GM18499 (cell line): ENCODE measurements around the gene CDCA4.
A peak's percentile ranks its signal among the peaks of the same experiment; 100 is the strongest.

Experiments used
- ATAC-seq: cut with Tn5 transposase; IDR thresholded peaks from one replicate; pipeline ENCODE4 v1.9.1; 2021; ENCODE audit warnings: moderate number of reproducible peaks; ENCODE audit not compliant: insufficient read depth, unreplicated experiment

CDCA4 gene

DNA sequence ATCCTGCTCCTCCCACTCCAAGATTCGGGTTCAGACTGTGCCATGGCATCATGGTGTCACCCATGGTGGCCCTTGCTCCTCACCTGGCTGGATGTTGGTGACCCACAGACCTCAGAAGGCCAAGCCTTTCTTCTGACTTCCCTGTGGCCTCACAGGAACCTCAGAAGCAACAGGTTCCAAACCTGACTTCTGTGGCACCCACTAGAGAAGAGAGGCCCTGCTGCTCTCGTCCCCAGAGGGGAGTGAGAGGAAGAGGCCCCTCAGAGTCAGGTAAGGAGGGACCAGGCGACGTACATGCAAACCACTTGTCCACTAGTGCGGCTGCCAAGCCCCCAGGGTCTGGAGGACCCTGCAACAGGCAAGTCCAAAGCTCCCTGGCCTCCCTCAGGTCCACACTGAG is 24.9 kb downstream of the CDCA4 start:
- no peak for ATAC-seq

DNA sequence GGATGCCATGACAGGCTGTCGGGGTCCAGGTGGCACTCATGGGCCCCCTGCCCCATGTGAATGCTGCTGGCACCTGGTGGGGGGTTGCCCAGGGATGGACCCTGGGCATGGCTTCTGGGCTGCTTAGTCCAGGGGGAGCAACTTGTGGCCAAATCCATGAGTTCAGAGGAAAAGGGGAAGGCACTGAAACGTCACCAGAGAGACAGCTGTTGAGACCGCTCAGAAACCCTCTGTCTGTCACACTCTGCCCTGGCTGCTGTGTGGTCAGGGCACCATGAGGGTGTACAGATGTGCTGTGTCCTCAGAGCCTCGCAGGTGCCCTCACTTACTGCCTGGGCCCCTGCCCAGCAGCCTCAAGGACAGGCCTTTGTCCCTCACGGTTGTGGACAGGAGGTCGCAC is 25.9 kb downstream of the CDCA4 start:
- ATAC-seq: no peak

DNA sequence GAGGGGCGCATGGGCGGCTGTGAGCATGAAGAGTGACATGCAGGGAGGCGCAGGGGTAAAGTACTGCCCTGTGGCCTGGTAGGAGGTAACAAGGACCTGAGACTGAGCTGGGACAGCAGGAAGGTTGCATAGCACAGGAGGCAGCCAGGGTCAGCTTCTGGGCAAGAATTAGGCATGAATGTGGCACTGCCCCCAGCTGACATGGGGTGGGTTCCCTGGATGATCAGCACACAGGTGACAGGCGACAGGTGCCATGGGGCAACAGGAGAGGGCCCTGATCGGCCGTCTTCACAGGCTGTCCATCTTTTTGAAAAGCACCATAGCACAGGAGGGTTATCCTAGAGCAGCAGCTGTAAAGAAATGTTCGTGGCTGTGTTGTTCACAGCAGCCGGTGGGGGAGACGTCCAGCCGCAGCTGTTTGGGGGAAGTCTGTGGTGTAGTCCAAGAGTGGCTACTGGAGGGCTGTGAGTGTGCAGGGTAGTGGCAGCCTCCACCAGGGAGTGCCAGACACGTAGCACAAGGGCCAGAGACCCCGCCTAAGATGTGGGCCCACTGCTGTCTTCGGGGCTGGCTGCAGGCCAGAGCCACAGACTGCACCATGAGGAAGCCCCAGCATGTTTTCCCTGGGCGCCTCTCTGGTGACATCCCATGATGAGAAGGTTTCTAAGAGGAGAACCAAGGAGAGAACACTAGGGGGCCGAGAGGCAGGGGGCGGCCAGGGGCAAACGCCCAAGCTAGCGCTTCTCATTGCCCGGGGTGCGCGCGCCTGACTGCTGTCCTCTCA is 26.9 kb downstream of the CDCA4 start:
- ATAC-seq: no peak

DNA sequence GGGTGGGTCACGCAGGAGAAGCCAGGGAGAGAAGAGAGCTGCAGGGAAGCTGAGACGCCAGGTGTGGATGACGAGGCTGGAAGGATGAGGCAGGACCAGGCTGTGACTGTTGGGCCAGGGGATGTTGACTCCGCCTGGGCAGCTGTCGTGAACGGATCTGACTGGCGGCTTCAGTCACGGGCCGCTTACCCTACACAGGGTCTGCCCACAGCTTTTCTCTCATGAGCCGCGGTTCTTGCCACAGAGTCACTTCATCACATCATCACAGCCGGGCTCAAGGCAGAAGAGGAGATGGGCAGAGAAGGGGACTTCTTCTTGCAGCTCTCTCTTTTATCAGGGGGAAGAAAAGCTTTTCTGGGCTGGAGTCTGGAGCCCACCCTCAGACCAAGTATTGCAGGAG is 27.6 kb downstream of the CDCA4 start:
- ATAC-seq: no peak

DNA sequence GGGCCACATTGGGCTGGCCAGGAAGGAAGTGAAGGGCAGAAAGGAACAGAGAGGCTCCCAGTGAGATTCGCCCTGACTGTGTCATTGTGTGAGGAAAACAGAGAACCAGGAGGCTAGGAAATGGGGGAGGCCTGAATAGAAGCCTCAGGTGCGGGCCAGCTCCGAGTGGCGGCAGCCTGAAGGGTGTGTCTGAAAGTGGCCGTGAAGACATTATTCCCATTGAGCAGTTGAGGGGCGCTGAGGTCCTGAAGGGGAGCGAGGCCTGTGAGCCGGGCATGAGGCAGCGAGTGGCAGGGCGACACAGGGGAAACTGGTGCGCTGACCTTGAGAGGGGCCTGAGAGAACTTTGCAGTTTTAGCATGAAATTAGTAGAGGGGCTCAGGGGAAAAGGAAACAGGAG is 28.4 kb downstream of the CDCA4 start:
- no peak for ATAC-seq

DNA sequence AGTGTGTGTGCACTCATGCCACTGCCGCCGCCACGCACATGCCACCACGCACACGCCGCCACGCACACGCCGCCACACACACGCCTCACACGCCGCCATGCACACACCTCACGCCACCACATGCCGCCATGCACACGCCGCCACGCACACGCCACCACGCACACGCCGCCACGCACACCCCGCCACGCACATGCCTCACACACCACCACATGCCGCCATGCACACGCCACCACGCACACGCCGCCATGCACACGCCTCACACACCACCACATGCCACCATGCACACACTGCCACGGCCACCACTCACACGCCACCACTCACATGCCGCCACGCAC is 29.0 kb downstream of the CDCA4 start:
- ATAC-seq: no peak

DNA sequence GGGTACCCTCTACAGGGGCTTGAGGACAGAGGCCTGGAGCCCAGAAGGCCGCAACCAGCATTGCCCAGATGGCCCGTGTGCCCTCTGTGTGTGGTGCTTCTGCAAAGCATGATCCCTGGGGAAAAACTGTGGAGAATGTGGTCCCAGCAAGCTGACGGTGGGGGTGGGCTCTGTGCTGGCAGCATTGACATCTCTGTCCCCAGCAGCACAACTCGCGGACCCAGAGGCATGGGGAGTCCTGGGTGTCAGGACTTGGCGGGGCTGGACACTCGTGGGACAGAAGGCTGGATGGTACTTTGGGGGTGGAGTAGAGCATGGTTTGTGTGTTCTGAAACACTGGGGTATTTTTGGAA is 31.0 kb downstream of the CDCA4 start:
- ATAC-seq: no peak

DNA sequence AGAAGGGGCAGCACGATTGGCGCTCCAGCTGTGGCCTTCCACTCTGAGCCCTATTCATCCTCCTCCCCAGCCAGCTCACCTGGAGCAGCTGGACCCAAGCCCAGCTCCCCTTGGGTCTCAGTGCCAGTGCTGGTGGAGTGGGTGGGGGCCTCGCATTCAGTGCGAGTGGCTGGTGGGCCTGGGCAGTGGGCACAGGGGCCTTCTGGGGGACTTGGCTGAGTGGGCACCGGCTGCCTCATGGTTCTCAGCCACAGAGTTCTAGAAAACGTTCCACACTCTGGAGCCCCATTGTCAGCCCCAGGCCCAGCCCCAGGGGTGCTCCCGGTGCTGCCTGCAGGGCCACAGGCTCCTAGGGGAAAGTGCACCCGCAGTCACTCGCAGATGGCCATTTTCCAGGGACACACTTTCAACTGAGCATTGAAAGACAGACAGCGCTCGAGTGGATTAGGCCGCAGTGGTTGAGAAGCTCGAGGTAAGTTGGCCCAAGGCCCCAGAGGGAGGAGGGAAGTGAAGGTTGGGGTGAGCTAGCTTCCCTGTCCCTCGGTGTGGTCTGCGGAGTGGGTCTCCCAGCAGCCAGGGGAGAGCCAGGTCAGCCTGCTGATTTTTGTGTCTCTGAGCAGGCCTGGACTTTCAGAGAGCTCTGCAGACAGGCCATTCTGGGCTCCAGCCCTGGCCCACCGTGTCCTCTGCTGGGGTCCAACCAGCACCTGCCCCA is 31.5 kb downstream of the CDCA4 start:
- no peak for ATAC-seq

DNA sequence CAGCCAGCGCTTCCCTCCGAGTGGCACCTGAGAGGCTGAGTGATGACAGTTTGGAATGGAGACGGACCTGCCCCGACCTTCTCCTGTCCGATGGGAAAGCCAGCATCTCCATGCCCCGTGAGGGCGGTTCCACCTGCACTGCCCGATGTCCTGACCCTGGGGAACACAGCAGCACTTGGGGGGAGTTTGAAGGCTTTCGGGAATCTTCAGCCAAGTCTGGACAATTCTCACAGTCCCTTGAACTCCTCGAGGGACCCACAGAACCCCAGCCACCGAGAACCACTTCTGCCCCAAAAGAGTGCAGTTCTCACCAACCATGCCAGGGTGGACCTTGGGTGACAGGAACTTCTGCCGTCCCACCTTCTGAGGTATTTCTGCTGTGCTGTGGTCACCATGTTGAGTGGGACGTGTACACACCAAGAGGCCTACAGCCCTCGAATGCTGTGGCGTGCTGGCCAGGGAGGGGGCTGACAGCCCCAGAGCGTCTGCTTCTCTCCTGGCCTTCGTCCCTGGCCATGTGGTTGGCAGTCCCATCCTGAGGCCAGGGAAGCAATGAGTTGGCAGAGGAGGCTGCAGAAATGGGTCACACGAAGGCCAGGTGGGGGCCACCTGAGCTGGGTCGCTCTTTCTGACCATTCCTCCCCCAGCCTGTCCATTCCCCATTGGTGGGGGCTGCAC is 34.3 kb downstream of the CDCA4 start:
- ATAC-seq: no peak

DNA sequence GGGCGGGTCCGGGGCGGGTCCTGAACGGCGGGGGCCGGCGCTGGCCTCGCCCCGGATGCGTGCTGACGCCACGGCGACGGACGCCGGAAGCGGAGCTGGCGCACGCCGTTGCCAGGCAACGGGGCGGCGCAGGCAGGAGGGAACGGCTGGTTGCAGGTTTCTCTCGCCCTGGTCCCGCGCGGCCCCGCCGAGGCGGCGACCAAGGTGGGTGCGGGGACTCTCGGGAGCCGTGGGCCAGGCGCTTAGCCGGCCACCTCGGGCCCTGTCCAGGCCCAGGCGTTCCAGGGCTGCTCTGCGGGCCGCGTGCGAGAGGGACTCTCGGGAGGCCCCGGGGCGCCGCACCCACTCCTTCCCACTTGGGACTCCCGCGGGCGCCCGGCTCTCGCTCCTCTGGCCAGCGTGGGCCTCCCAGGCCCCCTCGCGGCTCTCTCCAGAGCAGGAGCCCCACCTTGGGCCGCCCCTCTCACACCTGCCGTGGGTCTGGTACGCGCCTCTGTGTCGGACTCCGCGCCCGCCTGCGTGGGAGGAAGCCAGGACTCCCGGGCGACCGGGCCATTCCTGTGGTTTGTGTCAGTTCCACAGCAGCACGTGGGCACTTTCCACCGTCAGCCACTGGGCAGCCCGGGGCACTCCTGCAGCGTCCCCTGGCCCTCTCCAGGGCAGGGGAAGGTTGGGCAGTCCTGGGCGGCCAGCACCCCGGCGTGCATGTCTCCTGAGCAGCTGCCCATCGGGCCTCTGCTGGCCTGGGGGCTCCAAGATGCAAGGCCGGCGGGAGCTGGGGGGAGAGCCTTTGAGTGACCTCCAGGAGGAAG is 35.0 kb downstream of the CDCA4 start, which contains the start of gene CLBA1:
TSS of gene CLBA1 (plus strand) at position 114 of the 812 bp plus-strand sequence. CDS start at position 758, 644 bp downstream.
- peak; percentile 69 for ATAC-seq

DNA sequence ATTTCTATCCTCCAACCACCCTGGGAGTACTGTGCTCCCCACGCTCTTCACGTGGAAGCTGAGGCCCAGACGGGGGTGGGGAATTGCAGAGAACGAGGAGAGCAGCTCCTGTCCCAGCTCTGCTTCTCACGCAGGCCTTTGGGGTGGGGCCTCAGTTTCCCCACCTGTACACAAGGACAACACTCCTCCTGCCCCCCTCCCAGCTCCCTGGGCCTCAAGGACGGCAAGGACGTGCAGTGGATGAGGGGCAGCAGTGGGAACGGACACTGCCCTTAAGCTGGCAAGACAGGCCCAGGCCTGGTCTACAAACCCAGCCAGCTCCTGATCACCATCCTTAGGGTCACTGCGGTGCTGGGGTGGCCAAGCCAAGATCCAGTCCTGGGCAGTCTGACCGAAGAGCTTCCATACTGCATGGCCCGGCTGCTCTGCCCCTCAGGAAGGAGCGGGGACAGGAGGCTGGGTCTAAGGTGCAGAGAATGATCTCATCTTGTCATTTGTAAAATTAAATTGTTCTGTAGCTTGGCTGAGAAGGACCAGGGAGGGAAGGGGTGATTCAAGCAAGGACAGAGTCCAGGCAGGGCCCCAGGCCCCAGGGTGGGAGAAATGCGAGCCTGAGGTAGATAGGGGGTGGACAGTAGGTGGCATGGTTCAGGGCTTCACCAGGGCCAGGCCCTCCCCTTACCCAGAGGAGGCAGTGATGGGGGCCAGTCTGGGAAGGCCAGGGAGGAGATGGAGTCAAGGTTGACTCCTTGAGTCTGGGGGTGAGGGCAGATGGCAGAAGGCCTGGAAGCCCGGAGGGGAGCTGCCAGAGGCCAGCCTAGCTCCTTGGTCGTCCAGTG is 36.6 kb downstream of the CDCA4 start:
- no peak for ATAC-seq

DNA sequence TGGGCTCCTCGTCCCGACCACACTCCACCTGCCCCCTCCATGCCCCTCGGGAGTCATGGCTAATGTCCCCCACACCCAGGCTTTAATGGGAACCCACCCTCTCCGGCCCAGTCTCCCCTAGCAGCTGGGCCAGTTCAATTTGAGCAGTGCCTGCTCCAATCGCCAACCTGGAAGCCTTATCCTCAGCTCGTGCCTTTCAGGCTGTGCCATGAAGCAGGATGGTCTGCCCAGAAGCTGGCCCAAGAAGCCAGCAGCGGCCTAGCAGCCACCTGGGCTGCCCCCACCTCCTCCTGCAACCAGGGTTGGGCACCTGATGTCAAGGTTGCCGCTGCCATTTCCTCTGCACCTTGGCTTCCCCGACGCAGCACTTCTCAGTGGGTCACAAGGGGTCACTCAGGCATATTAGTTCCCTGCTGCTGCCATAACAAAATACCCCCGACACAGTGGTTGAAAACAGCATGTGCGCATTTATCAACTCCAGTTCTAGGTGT is 37.6 kb downstream of the CDCA4 start:
- no peak for ATAC-seq

DNA sequence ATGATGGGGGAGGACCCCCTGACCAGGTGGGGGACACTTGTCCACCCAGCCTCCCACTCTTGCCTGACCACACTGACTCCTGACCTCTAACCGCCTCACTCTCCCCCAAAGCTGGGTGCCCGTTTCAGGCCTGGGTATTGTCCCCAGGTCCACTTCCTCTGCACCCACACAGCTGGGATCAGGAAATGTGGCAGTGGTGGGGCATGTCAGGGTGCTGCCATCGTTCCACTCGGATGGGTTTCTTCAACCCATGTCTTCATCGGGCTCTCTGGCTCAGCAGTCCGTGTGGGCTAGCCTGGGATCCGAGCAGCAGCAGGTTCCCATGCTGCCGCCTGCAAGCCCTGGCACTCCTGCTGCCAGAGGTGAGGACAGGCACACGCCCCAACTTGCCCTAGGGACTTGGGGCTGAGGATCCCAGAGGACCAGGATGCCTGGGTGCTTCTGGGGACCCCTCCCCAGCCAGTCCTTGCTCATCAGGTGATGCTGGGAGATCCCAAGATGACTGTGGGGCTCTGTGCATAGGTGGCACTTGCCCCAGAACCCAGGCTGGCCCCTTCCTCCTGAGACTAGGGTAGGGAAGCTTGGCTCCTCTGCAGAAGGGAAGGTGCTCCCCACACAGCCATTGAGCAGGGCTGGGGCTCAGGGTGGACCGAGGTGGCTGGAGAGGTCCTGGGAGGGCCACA is 38.2 kb downstream of the CDCA4 start:
- no peak for ATAC-seq

DNA sequence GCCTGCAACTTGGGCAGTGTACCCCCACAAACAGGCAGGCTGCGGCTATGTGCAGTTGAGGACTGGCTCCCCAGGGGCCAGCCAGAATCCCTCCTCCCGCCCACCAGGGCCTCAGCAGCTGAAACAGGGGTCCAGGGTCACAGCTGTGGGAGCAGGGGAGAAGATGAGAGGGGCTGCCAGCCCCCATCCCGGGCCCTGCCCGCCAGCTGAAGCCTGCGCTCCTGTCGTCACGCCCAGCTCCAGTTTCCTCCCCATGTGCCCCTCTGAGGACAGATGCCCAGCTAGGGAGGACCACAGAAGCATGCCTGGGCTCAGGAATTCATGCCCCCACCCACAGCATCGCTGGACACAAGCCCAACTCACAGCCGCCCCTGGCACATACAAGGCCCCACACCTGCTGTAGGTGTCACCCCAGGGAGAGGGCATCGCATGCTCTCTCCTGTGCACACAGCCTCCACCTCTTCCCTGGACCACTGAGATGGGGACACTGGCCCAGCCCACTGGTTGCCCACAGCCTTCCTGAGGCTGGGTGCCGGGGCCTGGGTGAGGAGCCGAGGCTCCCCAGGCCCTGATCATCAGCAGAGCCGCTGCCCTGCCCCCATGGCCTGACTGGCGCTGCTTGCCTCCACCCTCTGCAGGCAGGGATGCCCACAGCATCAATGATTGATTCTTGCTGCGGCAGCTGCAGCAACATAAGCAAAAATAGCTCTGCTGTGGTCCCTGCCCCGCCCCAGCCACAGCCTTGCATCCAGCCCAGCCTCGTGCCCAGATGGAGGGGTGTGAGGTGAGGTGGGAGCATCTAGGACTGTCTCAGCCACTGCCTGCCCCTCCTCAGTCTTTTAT is 39.0 kb downstream of the CDCA4 start:
- no peak for ATAC-seq

DNA sequence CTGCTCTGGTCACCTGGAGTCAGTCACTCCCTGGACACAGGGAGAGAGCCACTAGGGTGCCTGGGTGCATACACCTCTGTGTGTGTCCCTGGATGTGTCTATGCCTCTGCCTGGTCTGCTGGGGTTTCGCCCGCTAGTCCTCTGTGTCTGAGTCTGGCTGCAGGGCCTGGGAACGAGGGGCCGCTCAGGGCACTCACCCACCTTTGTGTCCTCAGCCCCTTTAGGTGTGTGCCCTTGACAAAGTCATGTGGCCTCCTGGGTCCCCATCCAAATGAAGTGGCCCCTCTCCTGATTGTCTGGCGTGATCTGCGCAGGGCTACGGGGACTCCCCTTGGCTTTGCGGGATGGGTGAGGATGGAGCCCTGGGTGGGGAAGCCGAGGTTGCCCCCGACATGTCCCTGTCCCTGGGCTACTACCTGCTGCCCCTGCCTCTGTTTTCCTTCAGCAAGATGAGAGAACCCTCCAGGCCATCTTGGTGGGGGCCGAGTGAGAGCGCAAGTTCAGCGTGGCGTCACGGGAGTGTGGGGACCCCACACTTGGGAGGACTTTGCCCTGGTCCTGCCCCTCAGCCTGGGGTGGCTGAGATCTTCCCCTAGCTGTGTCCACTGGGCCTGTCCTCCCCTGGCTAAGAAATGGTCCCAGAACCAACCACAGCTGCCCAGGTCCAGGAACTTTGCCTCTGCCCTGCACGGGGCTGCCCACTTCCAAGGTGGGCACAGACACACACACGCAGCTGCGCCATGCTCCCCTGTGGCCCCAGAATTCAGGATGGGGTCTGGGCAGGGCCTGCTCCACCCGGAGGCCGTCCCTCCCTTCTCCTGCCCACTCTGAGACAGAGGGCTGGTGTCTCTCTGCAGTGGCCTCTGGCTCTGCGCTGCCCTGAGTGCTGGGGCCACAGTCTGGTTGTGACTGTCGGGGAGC is 40.0 kb downstream of the CDCA4 start:
- no peak for ATAC-seq

DNA sequence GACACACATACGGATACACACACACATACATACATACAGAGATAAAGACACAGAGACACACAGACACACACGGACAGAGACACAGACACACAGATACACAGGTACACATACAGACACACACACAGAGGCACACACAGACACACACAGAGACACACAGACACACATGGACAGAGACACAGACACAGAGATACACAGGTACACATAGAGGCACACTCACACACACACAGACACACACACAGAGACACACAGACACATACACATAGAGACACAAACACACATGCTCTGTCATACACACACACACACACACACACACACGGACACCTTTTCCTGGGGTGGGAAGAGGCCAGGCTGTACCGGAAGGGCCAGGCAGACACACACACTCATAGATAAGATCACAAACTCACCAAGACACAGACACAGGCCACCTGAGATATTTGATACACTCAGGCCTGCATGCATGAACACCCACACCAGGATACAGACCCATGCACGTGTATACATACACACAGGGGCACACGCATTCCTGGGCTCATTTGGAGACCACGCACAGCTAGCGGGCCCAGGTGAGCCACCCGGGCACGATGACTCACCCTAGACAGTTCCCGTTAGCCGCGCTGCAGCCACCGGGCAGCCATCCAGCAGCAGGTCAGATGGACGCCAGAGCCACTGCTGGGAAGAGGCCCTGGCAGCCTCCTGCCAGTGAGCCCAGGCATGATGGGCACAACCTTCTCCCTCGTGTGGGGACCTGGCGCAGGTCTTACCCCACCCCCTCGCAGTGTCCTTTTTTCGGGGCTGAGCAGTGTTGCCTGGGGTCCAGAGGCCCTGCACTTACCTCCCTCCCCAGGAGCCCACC is 40.9 kb downstream of the CDCA4 start:
- ATAC-seq: no peak
